Pons (tissue), 1 donor: ENCODE data around the gene DPP3.
A peak's percentile ranks its signal among the peaks of the same experiment; 100 is the strongest.
"Not testable (repeated sequence)": the region's sequence is repeated elsewhere in the genome, so short reads cannot be mapped to it uniquely, and the experiment has no call there.

ENCODE experiments used
- DNase-seq: peaks from one replicate; pipeline ENCODE4 v3.0.0-alpha.2; 2016; ENCODE audit warnings: low spot score

Gene DPP3

DNA sequence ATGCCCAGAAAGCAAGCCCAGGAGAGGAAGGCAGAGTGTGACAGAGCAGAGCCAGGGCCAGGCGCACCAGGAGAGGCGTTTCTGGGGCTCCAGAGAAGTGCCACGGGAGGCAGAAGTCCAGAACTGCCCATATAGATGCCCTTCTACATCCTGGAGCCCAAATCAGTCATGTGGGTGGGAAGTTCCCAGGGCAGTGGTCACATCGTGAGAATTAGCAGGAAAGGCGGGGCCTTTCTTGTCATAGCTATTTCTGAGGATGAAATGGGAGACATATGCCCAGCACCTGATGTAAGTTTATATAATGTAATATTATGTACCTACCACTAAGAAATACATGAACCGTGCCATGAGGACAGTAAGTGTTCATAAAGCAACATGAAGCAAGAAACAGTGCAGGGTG lies 52.5 kb downstream of the DPP3 start:
- DNase-seq: no peak

DNA sequence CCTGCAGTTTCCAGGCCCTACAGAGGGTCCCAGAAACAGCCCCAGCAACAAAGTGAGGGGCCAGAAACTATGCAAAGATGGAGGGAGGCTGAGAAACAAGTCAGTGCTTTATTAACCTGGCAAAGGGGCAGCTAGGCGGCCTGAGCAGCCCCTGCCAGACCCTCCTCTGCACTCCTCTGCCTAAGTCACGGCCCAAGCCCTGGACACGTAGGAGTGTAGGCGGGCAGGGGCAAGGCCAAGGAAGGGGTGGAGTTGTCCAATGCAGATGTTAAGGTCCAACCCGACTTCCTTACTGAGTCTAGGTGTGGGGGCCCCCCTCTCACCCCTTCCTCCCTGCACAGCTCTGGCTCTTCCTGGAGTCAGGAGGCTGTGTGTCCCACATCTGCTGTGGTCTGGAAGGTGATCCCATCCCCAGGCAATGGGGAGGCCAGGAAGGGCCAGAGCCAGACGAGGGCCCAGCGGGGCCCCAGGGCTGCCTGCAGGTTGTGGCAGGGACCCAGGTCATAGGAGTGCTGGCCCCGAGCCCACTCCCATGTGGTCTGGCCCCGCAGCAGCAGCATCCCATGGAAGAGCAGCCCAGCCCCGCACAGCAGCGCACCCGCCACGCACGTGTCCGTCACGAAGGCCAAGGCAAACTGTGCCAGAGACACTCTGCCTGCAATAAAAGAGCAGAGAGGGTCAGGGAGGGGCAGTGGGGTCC lies 59.1 kb downstream of the DPP3 start:
- DNase-seq: no peak

DNA sequence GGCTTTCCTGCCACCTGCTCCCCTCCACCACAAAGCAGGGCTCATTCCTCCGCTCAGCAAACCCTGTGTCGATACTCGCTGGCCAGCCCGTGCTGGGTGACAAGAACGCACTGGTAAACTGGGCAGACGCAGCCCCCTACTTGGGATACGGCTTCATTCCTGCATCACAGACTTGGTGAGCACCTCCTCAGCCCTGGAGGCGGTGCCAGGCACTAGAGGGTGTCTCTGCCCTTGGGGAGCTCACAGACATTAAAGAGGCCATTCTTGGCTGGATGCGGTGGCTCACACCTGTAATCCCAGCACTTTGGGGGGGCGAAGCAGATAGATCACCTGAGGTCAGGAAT lies 59.6 kb downstream of the DPP3 start:
- DNase-seq: no peak

DNA sequence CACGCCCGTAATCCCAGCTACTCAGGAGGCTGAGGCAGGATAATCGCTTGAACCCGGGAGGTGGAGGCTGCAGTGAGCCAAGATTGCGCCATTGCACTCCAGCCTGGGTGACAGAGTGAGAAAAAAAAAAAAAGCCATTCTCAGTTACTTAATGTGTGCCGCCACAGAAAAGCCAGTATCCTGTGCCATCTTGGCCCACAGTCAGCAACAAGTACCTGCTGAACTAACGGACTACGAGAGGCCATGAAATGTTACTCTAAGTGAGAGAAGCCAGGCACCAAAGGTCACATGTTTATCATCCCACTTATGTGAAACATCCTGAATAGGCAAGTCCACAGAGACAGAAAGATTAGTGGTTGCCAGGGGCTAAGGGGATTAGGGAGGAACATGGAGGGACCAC lies 60.4 kb downstream of the DPP3 start:
- DNase-seq: not testable (repeated sequence)

DNA sequence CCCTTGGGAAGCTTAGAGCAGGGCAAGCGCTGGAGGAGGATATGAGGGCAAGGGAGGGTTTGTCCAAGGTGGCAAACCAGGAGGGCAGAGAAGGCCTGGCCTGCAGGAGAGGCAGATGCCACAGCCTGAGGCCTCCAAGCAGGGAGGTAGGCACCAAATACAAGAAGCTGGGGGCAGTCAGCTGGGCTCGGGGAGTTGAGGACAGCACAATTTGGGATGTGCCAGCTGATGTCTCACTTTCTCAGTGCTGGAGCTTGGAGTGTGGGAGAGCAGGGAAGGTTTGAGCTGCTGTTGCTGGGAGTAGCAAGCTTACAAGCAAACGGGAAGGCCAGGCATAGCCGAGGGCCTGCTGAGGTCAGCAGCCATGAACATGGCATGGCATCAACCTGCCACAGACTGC lies 61.7 kb downstream of the DPP3 start:
- DNase-seq: no peak

DNA sequence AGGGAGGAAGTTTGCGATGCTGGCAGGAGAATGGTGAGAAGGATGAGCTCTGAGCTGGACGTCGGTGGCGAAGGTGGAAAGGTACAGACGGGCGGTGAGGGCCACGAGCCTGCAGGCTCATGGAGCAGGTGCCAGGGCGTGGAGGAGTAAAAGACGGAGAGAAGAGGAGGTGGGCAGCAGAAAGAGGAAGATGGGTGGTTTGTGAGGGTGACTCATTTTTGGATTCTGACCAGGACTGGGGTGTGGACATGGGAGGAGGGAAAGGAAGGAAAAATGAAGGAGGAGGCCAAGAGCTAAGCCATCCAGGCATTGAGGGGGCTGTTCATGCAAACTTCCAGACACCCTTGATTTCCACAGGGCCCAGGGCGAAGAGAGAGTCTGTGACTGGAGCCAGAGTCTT lies 62.1 kb downstream of the DPP3 start:
- no peak for DNase-seq

DNA sequence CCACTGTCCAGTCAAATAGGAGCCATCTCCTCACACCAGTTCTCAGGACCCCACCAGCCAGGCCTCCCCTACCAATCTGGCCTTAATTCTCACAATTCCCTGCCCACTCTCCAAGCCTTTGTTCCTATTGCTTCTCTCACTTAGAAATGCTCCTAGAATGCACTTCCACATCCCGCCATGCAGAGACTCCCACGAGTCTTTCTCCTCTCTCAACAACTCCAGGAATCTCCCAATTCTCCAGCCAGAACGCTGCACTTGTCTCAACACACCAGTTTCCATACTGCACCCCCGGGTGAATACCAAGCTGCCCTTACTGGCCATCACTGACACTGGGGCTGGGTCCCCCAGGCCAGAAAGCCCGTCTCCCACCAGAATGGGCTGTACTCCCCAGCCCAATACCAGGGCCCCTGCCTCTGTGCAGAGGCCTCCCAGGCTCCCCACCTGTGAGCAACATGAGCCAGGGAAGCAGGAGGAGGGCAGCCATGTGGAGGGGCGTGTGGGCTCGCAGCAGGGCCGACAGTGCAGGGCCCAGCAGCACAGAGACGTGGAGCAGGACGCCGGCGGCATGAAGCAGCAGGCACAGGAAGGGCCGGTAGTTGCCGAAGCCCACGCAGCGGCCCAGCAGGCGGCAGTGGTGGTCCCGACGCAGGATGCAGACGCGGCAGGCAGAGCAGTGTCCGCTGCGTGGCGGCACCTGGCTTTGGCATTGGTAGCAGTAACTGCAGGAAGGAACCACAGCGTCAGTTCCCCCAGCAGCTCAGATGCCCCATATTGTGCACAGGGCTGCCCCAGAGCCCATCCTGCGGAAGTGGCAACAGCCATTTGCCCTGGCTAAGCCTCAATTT lies 63.3 kb downstream of the DPP3 start:
- DNase-seq: no peak

DNA sequence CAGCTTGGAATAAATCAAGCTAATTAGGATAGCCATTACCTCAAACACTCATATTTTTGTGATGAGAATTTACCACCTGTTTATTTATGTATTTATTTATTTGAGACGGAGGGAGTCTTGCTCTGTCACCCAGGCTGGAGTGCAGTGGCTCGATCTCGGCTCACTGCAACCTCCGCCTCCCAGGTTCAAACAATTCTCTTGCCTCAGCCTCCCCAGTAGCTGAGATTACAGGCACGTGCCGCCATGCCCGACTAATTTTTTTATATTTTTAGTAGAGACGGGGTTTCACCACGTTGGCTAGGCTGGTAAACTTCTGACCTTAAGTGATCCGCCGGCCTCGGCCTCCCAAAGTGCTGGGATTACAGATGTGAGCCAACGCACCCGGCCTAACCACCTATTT lies 64.7 kb downstream of the DPP3 start:
- DNase-seq: not testable (repeated sequence)

DNA sequence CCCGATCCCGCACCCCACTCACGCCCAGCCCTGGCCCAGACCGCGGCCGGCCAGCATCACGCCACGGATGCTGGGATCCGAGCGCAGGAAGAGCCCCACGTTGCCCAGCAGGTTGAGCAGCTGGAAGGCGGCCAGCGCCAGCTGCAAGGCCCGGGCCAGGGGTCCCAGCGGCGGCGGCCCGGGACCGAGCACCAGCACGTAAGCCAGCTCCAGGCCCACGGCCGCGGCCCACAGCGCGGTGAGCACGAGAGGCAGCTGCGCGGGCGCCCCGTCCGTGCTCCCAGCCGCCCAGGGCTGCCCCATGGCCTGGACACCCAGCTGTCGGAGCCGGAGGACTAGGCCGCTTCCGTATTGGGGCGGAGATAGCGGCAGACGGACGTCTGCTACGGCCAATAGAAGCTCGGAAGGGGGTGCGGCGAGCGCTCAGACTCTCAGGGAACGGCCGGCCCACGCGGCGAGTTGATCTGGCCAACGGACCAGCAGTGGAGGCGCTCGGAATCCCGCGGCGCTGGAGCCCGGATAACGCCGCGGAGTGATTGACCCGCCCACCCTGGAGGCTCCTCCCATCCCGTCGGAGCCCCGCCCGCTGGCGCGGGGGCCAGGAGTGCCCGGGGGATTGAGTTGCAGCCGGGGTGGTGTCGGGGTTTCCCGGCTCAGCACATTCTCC lies 65.6 kb downstream of the DPP3 start, which contains the start of gene ZDHHC24:
Gene ZDHHC24 (minus strand): TSS at position 348 of the 667 bp plus-strand sequence. CDS start 45 bp downstream, at position 303.
- peak; percentile 96 for DNase-seq

DNA sequence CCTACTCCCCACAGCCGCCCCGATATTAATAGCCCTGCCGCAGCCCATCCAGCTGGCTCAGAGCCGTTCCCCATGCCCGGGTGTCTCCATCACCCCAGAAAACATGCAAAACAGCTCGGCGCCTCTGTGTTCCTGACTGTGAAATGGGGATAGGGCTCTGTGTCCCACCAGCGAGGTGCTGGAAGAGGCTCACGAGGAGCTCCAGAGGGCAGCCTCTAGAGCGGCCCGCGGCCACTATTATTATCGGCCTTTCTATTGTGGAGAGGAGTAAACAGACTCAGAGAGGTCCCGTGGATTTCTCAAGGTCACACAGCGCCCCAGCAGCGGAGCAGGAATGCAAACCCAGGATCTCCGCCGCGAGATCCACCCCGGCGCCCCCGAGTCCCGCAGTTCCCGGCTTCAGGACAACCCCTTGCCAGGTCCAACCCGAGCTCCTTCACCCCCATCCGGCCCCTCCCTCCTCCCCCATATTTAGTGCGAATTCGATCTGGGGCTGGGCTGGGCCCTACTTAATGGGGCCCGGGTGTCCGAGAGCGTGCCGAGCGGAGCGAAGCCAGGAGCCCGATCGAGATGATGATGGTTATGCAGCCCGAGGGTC lies 66.2 kb downstream of the DPP3 start, which contains the start of gene ACTN3:
Gene ACTN3 (plus strand): TSS at position 536 of the 598 bp plus-strand sequence. CDS start 35 bp downstream, at position 571.
- DNase-seq: no peak

DNA sequence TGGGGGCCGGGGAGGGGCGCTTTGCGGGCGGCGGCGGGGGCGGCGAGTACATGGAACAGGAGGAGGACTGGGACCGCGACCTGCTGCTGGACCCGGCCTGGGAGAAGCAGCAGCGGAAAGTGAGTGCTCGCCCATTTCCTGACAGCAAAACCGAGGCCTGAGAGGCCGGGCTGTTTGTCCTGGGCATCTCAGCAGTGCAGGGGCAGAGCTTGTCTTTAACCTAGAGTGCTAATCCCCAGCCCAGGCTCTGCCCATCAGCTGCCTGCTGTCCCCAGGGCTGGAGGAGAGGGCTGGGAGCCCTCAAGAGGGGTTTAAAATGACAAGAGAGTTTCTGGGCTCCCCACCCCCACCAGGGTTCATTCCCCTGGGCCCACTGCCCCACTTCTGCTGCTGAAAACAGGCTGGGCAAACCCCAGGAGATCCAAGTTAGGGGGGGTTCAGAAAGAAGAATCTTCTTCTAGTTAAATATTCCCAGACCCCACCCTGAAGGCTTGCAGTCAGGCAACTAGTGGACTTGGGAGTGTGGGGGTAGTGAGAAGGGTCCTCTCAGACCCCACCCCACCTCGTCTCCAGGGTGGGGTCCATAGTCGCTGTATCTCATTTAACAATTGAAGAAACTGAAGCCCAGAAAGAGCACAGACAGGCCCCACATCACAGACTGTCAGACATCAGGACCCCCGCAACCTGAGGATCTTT lies 66.9 kb downstream of the DPP3 start:
- no peak for DNase-seq

DNA sequence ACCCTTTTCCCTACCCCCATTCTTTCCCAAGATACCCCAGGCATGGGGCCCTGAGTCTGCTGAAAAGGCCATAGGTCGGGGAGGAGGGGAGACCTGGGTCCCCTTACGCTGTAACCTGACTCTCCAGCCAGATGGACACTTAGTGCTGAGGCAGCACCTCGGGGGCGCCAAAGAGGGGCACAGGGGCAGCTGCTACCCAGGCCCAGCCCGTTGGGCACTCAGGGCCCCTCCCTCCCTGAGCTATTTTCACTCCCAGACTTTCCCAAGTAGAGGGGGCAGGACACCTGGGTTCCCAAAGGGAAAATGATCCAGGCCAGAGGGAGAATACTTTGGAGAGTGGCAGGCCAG lies 67.4 kb downstream of the DPP3 start:
- DNase-seq: no peak

DNA sequence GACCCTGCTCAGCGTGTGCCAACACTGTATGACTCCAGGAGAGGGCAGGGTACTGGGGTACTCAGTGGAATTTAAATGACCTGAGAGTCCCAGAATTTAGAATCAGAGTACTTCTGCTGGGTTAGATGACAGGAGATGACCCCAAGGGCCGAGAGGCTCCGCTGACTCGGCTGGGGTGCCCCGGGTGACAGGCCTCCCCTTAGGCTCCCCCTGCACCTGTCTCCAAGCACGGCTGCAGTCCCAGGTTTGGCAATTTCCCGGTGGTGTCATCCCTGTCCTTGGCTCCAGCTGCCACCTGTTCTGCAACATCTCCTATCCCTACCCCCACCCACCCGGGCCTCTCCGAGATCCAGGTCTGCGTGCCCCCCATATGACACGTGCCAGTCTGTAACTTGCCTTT lies 67.8 kb downstream of the DPP3 start:
- no peak for DNase-seq

DNA sequence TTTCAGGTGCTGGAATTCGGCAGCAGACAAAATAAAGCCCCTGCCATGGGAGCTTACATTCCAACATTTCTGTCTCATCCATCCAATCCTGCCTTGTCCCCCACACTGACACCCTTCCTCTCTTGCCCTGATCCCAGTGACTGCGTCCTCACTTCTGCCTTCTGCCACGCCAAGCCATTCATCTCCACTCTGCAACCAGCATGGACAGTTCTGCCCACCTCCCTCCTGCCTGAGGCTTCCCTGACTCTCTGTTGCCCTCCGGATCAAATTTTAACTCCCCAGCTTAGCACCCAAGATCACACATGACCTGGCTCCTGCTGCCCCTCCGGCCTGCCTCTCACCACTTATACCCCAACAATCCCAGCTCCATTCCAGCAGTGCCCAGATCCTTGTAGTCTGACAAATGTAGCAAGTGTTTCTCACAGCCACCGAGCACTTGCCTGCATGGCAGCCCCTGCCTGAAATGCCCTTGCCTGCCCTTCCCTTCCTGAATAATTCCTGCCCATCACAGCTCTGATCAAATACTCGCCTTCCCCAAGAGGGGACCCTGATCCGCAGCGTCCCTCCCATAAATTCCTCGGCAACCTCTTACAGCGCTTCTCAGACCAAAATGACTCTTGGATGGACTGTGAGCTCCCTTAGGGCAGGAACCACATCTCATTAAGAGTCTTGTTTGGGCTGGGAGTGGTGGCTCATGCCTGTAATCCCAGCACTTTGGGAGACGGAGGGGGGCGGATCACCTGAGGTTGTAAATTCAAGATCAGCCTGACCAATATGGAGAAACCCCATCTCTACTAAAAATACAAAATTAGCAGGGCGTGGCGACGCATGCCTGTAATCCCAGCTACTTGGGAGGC lies 68.8 kb downstream of the DPP3 start:
- DNase-seq: no peak

DNA sequence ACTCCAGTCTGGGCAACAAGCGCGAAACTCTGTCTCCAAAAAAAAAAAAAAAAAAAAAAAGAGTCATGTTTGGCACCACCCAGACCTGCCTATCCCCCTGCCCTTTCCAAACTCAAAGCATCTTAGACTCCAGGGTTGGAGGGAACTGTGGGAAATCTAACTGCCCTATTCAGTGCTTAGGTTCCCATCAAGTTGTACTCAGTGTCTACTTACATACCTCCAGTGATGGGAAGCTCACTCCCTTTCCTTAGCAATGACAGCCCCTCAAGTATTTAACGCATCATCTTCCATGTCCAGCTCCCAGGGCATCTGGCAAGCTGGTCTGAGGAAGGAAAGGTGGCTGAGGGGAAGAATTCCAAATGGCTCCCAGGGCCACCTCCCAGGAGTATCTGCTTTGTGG lies 69.5 kb downstream of the DPP3 start:
- no peak for DNase-seq

DNA sequence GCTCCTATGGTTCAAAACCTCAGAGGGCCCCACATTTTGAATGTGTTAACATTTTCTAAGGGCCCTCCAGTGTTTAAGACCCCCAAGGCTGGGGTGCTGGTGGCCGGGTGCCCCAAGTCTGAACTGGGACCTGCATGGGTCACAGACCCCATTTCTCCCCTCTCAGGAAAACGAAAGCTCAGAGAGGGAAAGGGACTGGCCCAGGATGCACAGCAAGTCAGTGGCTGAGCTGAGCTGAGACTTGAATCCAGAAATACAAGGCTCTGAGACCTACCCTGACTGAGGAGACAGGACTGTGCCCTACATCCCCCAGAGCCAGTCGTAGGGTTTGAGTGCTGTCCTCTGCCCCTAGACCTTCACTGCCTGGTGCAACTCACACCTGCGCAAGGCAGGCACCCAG lies 70.7 kb downstream of the DPP3 start:
- no peak for DNase-seq

DNA sequence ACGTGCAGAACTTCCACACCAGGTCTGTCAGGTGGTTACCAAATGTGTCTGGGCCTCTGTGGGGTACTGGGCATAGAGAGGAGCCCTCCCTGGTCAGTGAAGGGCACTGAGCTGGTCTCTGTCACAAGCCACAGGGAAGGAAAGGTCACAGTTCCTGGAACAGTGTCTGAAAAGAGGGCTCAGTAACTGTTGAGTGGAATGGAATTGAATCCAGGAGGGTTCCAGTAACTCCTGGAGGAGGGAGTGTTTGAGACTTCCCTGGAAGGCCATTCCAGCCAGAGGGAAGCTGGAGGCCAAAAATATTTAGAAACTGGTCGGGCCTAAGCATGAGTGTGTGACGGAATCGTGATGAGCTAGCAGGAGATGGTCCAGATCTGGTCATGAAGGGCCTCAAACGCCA lies 74.4 kb downstream of the DPP3 start:
- DNase-seq: no peak

DNA sequence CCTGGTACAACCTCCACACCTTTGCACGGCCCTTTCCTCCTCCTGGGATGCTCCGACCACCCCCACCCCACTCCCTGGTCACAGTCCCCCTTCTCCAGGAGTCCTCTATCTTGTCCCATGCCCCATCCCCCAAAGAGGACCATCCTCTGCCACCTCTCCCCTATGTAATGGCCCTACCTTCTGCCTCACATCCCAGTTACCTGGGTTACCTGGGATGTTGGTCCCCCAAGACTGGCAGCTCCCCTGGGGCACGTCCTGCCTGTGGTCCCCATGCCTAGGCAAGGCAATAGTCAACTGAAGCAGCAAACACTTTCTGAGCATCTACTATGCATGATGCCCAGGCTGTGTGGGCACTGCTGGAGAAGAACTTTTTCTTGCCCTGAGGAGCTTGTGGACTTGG lies 75.2 kb downstream of the DPP3 start:
- no peak for DNase-seq

DNA sequence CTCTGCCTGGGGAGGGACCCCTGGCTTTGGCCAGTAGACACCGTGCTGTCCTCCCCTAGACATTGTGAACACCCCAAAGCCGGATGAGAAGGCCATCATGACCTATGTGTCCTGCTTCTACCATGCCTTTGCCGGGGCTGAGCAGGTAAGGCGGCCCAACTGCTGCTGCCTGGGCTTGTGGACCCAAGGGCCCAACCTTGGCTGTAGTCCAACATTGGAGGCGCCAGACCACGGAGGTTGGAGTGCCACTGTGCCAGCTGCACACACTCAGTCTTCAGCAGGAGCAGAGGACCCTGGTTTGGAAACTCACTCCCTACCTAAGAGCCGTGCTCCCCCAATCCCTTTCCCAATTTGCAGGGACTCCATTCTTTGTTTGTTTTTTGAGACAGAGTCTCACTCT lies 75.9 kb downstream of the DPP3 start:
- no peak for DNase-seq

DNA sequence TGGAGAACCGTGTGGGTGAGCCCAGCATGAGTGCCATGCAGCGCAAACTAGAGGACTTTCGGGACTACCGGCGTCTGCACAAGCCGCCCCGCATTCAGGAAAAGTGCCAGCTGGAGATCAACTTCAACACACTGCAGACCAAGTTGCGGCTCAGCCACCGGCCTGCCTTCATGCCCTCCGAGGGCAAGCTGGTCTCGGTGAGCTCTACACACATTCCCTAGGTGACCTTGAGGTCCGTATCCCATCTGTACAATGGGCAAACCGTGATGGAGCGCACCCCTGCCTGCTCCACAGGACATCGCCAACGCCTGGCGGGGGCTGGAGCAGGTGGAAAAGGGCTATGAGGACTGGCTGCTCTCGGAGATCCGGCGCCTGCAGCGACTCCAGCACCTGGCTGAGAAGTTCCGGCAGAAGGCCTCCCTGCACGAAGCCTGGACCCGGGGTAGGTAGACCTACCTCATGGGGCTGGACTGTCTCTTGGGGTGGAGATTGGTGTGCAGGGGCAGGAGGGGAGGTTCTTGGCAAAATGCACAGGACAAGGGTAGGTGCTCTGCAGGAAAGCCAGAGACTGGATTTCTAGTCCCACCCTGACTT lies 77.6 kb downstream of the DPP3 start:
- DNase-seq: no peak
